HG02840 (cell line): ENCODE results near the gene ETNK2.

ENCODE experiments used
- ATAC-seq: cut with Tn5 transposase; IDR thresholded peaks from one replicate; pipeline ENCODE4 v1.9.1; 2021; ENCODE audit warnings: mild to moderate bottlenecking, moderate library complexity, moderate number of reproducible peaks; ENCODE audit not compliant: unreplicated experiment, low FRiP score

The ETNK2 gene

GRCh38 chr1:204087181-204087892, 64.5 kb downstream of the ETNK2 start:
- no peak for ATAC-seq

- no peak for ATAC-seq
Measured at GRCh38 chr1:204085876-204086275, 66.0 kb downstream of the ETNK2 start.

GRCh38 chr1:204084247-204084772, 67.5 kb downstream of the ETNK2 start:
- ATAC-seq, result no peak

- ATAC-seq, result no peak
Measured at GRCh38 chr1:204083491-204083890, 68.4 kb downstream of the ETNK2 start.

GRCh38 chr1:204081791-204082513, 69.9 kb downstream of the ETNK2 start:
- no peak for ATAC-seq

GRCh38 chr1:204081164-204081790, 70.6 kb downstream of the ETNK2 start:
- ATAC-seq, result no peak
